Left lobe of liver (tissue), 2 donors: ENCODE measurements around the gene LINGO3. TPM values are rescaled to one million over a fixed set of nuclear protein-coding genes. Genes with fewer than 3 reads are reported as not detected.
"Not testable (repeated sequence)": the region's sequence is repeated elsewhere in the genome, so short reads cannot be mapped to it uniquely, and the experiment has no call there.

Source experiments
- ATAC-seq: fragments of 200-7000 bp; cut with Tn5 transposase; one replicate; pipeline ENCODE4 v1.9.1; 2020; ENCODE audit warnings: mild to moderate bottlenecking, moderate library complexity
- DNase-seq: peaks from one replicate; pipeline ENCODE4 v3.0.0-alpha.2; 2020; ENCODE audit warnings: low spot score
- total RNA-seq: library from RNA; stranded (reverse); gene quantifications from one replicate; pipeline ENCODE4 v1.2.1, GENCODE V29; 2021
- donor health status: DM: no; HTN: no; CAD: no; lungs with moderate emphysema.
- donor health status: DM: no; HTN: yes; CAD: no.

LINGO3 gene
- total RNA-seq, 1 donor from 2014 or later: not detected

DNA sequence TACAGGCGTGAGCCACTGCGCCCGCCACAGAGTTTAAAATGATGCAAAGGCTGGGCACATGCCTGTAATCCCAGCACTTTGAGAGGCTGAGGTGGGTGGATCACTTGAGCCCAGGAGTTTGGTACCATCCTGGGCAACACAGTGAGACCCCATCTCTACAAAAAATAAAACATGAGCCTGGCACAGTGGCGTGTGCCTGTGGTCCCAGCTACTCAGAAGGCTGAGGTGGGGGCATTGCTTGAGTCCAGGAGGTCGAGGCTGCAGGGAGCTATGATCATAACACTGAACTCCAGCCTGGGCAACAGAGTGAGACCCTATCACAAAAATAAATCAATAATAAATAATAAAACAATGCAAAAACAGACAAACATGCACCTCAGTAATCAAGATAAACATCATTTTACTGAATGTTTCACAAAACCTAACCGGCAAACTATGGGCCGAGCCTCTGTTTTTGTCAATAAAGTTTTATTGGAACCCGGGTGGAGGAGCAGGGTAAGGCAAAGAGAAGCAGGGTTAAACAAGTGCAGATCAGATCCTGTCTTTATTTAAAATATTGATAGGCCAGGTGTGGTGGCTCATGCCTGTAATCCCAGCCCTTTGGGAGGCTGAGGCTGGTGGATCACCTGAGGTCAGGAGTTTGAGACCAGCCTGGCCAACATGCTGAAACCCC, 24.0 kb downstream of the LINGO3 start:
- DNase-seq: no peak
- ATAC-seq: no peak

DNA sequence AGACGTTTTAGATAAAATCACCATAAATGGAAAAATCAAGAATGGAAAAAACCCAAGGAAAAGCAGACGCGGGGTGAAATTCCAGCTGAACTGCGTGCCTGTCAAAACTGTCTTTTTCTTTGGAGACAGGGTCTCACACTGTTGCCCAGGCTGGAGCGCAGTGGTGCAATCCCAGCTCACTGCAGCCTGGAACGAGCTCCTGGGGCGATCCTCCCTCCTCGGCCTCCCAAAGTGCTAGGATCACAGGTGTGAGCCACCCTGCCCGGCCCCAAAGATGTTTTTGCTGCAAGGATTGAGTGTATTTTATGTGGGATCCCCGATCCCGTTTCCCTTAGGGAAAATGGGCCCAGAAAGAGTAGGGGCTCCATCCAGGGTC, 25.1 kb downstream of the LINGO3 start:
- ATAC-seq: no peak
- DNase-seq: no peak

DNA sequence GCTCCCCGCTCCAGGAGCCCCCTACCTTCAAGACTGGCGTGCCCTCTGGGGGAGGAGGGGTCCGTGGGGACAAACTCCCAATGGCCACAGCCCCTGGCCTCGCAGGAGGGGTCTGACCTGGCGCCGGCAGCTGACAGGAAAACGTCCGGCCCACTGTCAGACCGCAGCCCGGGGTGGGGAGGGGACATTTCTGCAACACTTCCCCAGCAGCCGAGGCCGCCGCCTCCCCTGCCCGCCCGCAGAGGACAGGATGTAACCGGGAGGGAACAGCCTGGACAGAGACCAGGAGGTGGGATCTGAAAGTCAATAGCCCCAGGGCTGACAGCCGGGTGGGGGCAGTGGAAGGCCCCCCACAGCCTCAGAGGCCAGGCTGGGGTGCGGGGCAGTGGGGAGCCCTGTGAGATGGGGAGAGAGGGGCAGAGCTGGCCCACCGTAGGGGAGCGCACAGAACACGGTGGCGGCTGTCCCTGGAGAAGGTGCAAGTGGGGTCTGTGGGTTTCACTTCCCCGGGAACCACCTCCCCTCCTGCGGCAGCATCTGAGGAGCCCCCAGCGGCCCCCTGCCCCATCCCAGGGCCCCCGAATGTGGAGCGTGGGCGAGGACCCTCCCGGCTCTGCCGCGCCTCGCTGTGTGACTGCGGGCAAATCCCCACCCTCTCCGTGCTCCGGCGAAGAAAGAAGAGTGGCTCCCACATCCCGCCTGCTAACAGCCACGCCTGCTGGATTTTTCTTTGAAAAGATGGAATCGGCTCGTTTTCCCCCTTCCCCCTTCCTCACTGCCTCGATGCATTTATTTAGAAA, 25.7 kb downstream of the LINGO3 start, which contains the start of gene PEAK3:
PEAK3 (minus strand) TSS at position 114 of the 800 bp plus-strand sequence. CDS start 1,244 bp downstream, outside the sequence.
- DNase-seq (peak; percentile 69), ATAC-seq (peak; percentile 79)

DNA sequence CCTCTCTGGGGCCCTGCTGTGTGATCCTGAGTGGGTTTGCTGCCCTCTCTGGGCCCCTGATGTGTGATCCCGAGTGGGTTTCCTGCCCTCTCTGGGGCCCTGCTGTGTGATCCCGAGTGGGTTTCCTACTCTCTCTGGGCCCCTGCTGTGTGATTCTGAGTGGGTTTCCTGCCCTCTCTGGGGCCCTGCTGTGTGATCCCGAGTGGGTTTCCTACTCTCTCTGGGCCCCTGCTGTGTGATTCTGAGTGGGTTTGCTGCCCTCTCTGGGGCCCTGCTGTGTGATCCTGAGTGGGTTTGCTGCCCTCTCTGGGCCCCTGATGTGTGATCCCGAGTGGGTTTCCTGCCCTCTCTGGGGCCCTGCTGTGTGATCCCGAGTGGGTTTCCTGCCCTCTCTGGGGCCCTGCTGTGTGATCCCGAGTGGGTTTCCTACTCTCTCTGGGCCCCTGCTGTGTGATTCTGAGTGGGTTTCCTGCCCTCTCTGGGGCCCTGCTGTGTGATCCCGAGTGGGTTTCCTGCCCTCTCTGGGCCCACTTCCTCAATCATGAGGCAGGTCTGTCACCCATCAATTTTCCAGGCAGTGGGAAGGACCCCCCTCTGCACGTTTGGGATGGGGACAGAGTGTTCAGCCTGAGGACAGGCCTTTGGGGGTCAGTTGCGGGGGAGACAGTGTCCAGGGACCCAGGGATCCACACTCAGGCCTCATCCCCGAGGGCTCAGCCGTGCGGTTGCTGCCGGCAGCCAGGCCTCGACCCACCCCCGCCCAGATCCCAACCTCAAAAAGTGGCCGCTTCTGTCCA, 26.5 kb downstream of the LINGO3 start:
- not testable (repeated sequence) for ATAC-seq

DNA sequence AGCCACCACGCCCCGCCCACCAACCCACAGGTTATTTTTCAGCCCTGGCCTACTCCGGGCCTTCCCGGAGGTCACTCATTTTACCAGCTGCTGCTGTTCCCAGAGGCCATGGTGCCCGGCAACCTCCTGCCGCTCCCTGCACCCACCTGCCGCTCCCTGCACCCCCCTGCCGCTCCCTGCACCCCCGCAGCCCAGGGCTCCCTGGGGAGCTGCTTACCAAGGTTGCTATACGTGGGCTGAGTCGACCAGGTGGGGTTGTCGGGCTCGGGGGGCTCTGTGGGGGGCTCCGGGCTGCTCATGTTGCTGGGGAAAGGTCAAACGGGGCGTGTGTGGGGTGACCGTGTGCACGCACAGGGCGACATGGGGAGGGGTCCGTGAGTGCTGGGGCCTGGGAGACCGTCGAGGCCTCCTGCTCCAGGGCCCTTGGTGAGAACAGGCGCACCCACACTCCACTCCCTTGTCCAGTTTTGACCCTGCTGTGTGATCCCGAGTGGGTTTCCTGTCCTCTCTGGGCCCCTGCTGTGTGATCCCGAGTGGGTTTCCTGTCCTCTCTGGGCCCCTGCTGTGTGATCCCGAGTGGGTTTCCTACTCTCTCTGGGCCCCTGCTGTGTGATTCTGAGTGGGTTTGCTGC, 27.2 kb downstream of the LINGO3 start:
- ATAC-seq (no peak), DNase-seq (no peak)

More for the DNA sequence above, 26.5 kb downstream of the LINGO3 start:
- not testable (repeated sequence) for DNase-seq

DNA sequence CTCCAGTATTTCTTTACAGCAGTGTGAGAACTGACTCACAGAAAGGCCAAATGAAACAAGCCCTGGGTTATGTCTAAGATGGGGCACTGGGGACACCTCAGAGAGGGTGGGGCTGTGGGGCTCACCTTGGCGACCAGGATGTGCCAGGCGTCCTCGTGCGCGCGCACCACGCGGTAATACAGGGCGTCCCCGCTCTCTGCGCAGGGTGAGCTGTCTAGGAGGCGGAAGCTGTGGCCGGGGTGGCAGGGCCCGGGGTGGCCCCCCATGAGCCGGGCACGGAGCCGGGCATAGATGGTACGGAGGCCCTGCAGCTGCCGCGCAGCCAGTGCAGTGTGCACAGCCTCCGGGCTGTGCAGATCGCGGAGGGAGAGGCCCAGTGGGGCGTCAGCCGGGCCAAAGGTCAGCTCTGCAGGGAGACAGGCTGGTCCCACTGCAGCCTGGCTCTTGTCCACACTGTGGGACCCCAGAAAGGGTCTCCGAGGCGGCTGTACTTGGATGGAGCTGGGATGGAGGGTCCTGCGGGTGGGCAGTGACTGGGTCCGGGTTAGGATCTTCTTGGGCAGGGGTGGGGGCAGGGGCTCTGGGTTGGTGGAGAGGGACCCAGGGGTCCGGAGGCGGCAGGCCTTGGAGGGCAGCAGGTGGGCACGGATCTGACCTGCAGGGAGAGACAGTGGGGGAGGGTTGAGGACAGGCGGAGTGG, 29.3 kb downstream of the LINGO3 start:
- no peak for ATAC-seq
- no peak for DNase-seq

DNA sequence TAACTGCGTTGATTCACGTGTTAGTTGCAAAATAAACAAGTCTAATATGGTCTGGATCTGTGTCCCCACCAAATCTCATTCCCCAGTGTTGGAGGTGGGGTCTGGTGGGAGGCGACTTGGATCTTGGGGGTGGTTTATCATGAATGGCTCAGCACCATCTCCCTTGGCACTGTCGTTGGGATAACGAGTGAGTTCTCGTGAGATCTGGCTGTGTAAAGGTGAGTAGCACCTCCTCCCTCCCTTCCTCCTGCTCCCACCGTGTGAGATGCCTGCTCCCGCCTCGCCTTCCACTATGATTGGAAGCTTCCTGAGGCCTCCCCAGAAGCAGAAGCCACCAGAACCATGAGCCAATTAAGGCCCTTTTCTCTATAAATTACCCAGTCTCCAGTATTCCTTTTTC, 30.8 kb downstream of the LINGO3 start:
- DNase-seq: no peak
- no peak for ATAC-seq

DNA sequence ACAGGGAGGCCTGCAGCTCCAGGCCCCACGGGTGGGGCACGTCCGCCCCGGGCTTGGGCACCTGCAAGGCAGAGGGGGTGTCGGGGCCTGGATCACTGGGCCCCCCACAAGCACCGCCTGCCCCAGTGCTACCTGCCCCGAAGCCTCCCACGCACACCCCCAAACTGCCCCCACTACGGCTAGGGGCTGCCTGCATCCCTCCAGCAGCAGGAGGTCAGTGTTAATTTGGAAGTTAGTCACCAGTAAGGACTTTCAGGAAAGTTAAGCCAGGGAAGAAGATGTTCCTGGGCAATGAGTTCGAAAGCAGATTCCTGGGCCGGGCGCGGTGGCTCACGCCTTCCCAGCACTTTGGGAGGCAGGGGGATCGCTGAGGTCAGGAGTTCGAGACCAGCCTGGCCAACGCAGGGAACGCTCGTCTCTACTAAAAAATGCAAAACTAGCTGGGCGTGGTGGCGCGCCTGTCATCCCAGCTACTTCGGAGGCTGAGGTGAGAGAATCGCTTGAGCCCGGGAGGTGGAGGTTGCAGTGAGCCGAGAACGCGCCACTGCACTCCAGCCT, 31.4 kb downstream of the LINGO3 start:
- ATAC-seq: no peak
- no peak for DNase-seq

DNA sequence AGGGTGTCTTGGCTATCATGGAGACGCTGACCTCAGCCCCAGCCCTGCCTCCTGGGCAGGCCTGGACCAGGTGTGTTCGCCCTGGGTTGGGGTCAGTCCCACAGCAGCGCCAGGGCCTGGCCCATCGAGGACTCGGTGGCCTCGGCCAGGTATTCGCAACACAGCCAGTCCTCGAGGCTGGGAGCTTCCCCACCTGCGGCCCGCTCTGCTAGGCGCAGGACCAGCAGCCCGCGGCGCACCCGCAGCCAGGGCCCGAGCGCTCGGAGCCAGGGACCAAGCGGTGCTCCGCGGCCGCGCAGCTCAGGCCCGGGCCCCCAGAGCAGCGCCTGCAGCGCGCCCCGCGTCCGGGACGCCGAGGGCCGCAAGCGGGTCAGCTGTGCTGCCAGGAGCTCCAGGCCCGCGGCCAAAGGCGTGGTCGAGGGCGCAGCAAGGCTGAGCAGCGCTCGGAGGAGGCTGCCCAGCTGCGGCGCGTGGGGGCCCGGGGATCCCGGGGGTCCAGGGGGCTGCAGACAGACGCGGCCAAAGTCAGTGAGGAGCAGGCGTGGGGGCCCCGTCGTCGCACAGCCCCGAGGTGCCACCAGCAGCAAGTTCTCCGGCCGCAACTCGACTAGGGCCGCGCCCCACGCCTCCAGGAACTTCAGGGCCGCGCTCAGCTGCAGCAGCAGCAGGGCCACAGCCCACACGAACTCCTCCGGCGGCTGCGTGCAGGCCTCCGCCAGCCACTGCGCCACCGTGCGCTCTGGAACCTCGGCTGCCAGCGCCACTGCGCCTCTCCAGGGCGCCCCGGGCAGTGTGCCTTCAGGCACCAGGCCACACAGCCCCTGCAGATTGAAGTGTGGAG, 32.1 kb downstream of the LINGO3 start:
- DNase-seq (no peak), ATAC-seq (no peak)

DNA sequence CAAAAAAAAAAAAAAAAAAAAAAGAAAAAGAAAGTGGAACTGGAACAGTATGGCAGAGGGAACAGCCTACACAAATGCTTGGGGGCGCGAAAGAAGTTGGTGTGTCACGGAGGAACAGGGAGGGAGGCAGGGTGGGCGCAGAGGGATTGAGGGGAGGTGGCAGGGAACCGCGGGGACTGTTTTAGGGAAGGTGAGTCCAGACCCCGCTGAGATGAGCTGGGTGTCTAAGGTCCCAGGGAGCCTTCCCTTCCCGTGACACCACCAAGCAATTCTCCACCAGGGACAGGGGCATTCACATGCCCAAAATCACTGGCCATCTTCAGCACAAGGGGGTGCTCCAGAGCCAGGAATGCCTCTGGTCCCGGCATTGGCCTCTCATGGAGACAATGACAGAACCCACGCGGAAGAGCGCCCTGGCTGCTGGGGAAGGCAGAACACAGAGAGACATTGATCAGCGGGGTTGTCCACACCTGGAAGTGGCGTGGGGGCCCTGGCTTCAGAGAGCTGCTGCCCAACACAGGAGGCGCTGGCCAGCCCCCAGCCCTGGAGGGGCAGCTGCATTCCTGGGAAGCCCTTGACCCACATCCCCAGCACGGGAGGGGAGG, 32.9 kb downstream of the LINGO3 start:
- ATAC-seq (peak; percentile 37), DNase-seq (no peak)

DNA sequence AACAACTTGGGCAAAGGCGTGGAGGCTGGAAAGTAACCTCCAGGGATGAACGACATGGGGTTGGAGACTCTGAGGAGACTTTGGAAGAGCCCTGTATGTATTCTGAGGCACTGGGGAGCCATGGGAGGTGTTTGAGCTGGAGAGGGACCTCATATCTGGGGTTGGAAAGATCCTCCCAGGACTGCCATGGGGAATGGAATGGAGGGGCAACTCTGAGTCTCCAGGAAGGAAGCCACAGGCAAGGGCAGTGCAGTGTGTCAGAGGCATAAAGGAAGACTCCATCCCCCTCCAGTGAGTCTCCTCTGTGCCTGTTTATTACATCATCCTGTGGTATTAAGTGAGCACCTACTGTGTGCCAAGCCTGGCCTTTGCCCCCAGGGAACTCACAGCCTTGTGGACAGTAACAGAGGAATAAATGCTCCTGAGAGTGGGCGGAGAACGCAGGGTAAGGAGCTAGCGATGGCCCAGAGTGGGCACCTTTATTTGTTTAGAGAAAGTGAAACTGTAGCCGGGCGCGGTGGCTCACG, 33.7 kb downstream of the LINGO3 start:
- DNase-seq (no peak), ATAC-seq (no peak)

DNA sequence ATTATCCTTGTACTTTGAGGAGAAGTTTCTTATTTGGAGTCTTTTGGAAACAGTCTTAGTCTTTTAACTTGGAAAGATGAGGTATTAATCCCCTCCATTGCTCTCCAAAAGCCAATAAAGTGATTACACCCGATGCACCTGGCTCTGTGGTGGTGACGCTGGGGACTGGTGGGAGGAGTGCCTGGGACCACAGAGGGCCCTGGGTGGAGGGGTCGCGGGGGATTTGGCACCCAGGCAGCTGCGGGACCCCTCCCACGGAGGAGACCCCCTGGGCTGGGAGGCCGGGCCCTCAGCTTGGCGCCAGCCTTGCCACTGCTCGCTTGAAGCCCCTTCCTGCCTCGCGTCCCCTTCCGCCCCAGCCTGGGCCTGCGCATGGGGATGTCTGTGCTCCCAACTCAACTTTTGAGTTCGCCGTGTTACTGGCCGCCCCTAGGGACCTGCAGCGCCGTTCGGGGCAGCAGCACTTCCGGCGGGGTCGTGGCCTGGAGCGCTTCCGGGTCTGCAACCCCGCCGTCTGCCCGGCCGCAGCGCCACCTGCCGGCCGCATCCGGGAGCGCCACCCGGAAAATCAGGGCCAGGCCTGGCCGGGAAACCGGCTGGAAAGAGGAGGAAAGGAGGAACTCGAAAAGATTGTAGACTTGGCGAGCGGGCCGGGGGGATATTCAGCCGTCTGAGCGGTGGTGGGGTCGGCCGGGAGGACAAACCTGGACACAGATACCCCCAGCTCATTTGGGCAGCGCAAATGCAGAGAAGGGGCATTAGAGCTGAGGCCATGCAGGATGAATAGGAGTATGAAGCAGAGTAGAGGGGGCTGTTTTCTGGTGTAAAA, 34.4 kb downstream of the LINGO3 start:
- ATAC-seq: peak; percentile 44
- peak; percentile 77 for DNase-seq

DNA sequence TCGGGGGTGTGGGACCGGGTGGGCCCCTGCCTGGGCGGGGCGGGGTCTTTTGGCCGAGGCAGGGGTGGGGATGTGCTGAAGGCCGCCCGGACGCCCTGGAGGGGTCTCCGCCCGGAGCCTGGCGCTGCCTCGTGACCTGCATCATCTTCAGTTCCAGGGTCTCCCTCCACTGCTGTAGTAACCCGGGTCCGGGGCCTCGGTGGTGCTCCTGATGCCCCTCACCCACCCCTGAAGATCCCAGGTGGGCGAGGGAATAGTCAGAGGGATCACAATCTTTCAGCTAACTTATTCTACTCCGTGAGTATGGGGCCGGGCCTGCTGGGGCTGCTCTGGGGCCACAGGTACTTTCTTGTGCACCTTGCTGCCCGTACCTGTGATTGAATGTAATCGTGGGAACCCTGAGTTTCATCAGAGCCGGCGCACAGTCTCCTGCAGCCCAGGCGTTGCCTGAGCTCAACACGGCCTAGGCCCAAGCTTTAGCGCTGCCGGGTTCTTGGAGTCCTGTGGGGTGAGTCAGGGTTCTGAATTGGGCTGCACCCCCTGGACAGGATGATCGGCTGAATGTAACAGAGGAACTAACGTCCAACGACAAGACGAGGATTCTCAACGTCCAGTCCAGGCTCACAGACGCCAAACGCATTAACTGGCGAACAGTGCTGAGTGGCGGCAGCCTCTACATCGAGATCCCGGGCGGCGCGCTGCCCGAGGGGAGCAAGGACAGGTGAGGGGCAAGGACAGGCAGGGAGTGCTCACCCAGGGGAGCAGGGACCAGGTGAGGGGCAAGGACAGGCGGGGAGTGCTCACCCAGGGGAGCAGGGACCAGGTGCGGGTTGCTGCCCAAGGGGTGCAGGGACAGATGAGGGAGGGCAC, 36.5 kb downstream of the LINGO3 start:
- no peak for DNase-seq
- no peak for ATAC-seq

DNA sequence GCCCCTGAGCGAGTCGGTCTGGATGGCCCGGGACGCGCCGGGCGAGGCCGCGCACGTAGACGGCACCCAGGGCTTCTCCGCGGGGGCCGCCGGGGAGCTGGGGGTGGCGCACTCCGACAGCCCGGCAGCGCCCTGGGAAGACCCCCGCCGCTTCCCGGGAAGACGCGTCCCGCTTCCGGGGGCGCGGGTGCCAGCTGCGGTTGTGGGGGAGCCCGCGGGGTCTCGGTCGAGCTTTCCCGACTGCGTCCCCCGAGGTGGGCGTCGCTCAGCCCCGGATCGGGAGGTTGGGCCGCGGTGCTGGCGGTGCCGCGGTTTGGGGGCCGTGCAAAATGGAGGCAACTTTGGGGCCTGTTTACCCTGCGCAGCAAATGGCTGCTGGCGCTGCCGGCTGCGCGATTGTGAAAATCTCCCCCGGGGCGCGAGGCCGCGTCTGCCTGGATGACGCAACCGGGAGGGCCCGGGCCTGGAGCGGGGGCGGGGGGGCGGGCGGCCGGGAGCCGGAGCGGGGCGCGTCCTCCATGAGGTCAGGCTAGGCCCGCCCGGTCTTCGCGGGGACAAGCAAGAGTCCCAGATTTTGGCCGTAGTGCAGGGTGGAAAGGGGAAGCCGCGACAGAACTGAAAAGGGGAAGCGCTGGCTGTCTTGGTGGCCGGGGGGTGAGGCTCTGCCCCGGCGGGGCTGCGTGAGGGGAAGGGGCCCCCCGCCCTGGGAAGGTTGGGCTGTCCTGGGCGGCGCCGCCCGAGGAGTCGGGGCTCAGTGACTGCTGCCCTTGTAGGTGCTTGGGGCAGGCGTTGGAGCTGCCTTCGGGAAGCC, 37.3 kb downstream of the LINGO3 start:
- ATAC-seq (peak; percentile 41), DNase-seq (peak; percentile 88)

DNA sequence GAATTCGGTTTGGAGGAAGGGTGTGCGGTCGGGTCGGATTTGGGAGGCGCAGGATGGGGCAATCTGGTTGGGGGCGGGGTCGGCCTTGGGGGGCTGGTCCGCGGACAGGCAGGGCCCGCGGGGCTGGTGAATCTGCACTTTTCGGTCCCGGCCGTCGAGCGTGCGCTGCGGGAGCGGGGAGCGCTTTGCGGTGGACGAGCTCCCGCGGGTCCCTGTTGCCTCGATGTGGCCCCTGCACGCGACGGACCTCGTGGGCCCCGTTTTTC, 37.9 kb downstream of the LINGO3 start:
- ATAC-seq (peak; percentile 27), DNase-seq (peak; percentile 72)
